ENCODE measurements around the gene KPNA6. TPM values are rescaled to one million over a fixed set of nuclear protein-coding genes. Genes with fewer than 3 reads are reported as not detected.
"Not testable (repeated sequence)": the region's sequence is repeated elsewhere in the genome, so short reads cannot be mapped to it uniquely, and the experiment has no call there.

Gene KPNA6
- total RNA-seq, 4 donors from 2014 or later: 26.9 to 69.9 (median 38.5) TPM

GRCh38 chr1:32142446-32143301 lies 34.8 kb downstream of the KPNA6 start:
- peak; percentile 39 to 52 for DNase-seq
- Histone ChIP-seq H3K36me3 (no peaks in the 10 kb centered on the region), H3K9me3 (no peaks in the 10 kb centered on the region), H3K27ac (peak overlapping the region; percentile 58 to 75), H3K27me3 (no peaks in the 10 kb centered on the region), H3K4me3 (no peak overlapping the region), H3K4me1 (no peaks in the 10 kb centered on the region)
- TF ChIP-seq CTCF (IDR thresholded peaks at IDR 0.05): no peak
- no peak for TF ChIP-seq POLR2A (IDR thresholded peaks at IDR 0.05)
- intact Hi-C loops (cut with DNase I; ENCODE audit: low total_unique reads): no loop called here

GRCh38 chr1:32143302-32143695 lies 35.4 kb downstream of the KPNA6 start:
- H3K36me3 ChIP-seq; H3K27me3 ChIP-seq; intact Hi-C loops (cut with DNase I; ENCODE audit: low total_unique reads); H3K4me1 ChIP-seq; DNase-seq; H3K9me3 ChIP-seq; H3K4me3 ChIP-seq: not testable (repeated sequence)
- peak overlapping the region; percentile 53 to 75 for H3K27ac ChIP-seq

- DNase-seq: no peak
- Histone ChIP-seq H3K4me1 (no peaks in the 10 kb centered on the region), H3K9me3 (no peaks in the 10 kb centered on the region), H3K27ac (peak overlapping the region in 1 of 2 donors; percentile 29), H3K4me3 (no peak overlapping the region), H3K36me3 (no peaks in the 10 kb centered on the region), H3K27me3 (no peaks in the 10 kb centered on the region)
- intact Hi-C loops (cut with DNase I; ENCODE audit: low total_unique reads): no loop called here
- TF ChIP-seq POLR2A (IDR thresholded peaks at IDR 0.05) (no peak), CTCF (IDR thresholded peaks at IDR 0.05) (no peak)
Measured at GRCh38 chr1:32144033-32144432, 36.2 kb downstream of the KPNA6 start.

GRCh38 chr1:32147799-32148198 lies 39.9 kb downstream of the KPNA6 start:
- DNase-seq; H3K36me3 ChIP-seq; H3K9me3 ChIP-seq; H3K27ac ChIP-seq; H3K27me3 ChIP-seq; H3K4me3 ChIP-seq; intact Hi-C loops (cut with DNase I; ENCODE audit: low total_unique reads); H3K4me1 ChIP-seq: not testable (repeated sequence)

- Histone ChIP-seq H3K27me3 (no peaks in the 10 kb centered on the region), H3K9me3 (no peaks in the 10 kb centered on the region), H3K4me1 (peaks cover 5 to 6% of the 10 kb centered on the region in 2 donors), H3K27ac (peak overlapping the region; percentile 49 to 69), H3K36me3 (no peaks in the 10 kb centered on the region), H3K4me3 (no peak overlapping the region)
- peak in 1 of 2 donors; percentile 32 for DNase-seq
- intact Hi-C loops (cut with DNase I; ENCODE audit: low total_unique reads): no loop called here
- TF ChIP-seq CTCF (IDR thresholded peaks at IDR 0.05) (no peak), POLR2A (IDR thresholded peaks at IDR 0.05) (no peak)
Measured at GRCh38 chr1:32150847-32151246, 43.0 kb downstream of the KPNA6 start.

GRCh38 chr1:32151319-32151787 lies 43.5 kb downstream of the KPNA6 start:
- intact Hi-C loops (cut with DNase I; ENCODE audit: low total_unique reads): no loop called here
- Histone ChIP-seq H3K27ac (peak overlapping the region; percentile 49 to 69), H3K36me3 (no peaks in the 10 kb centered on the region), H3K4me3 (no peak overlapping the region), H3K9me3 (no peaks in the 10 kb centered on the region), H3K27me3 (no peaks in the 10 kb centered on the region), H3K4me1 (peaks cover 5 to 6% of the 10 kb centered on the region in 2 donors)
- no peak for TF ChIP-seq POLR2A (IDR thresholded peaks at IDR 0.05)
- TF ChIP-seq CTCF (IDR thresholded peaks at IDR 0.05): no peak
- DNase-seq: no peak

Data from uterus (tissue), 4 donors.